WTC11 (cell line): ENCODE results near the gene NDUFS7. TPM values are rescaled to one million over a fixed set of nuclear protein-coding genes. Genes with fewer than 3 reads are reported as not detected.

ENCODE experiments used
- ATAC-seq: fragments of 200-7000 bp; cut with Tn5 transposase; 2 replicates; pipeline ENCODE4 v1.10.0; 2021; ENCODE audit warnings: mild to moderate bottlenecking, moderate library complexity
- CTCF ChIA-PET: fragments of 300-600 bp; sonication (Branson Sonifier 250); formaldehyde crosslinking; loops from one replicate; lab custom pipeline; 2021; ENCODE audit warnings: antibody characterized with exemption; lab: Charles Lee
- POLR2A ChIA-PET: fragments of 350-600 bp; sonication (Branson Sonifier 250); formaldehyde crosslinking; loops from one replicate; lab custom pipeline; 2021; ENCODE audit warnings: antibody characterized with exemption; lab: Charles Lee
- DNase-seq: peaks from one replicate; pipeline ENCODE4 v3.0.0; 2021; ENCODE audit warnings: low spot score
- H3K27ac Mint-ChIP-seq: 2 replicates; pipeline ENCODE4 v1.8.0; 2021; ENCODE audit warnings: mixed read lengths
- H3K27me3 Mint-ChIP-seq: 2 replicates; pipeline ENCODE4 v1.8.0; 2021; ENCODE audit warnings: low read depth, mild to moderate bottlenecking, moderate library complexity, mixed read lengths
- H3K36me3 Mint-ChIP-seq: 2 replicates; pipeline ENCODE4 v1.8.0; 2021; ENCODE audit warnings: mixed read lengths
- H3K4me1 Mint-ChIP-seq: 2 replicates; pipeline ENCODE4 v1.8.0; 2022; ENCODE audit warnings: mixed read lengths
- H3K4me3 Mint-ChIP-seq: 2 replicates; pipeline ENCODE4 v1.8.0; 2021; ENCODE audit warnings: mild to moderate bottlenecking, moderate library complexity, mixed read lengths
- H3K9me3 Mint-ChIP-seq: 2 replicates; pipeline ENCODE4 v1.8.0; 2021; ENCODE audit warnings: mixed read lengths
- AR ChIP-seq: fragments of 250-450 bp; sonication (Bioruptor Pico); IDR thresholded peaks from 2 replicates; pipeline ENCODE4 v1.9.0; 2021; ENCODE audit warnings: mild to moderate bottlenecking
- ATF6 ChIP-seq: sonication (generic); formaldehyde crosslinking; IDR thresholded peaks from 2 replicates; pipeline ENCODE4 v1.8.1; 2023; ENCODE audit warnings: mild to moderate bottlenecking, missing genetic modification reagents
- CBFB ChIP-seq: sonication (generic); formaldehyde crosslinking; IDR thresholded peaks from 2 replicates; pipeline ENCODE4 v1.8.1; 2022; ENCODE audit warnings: mild to moderate bottlenecking, low read depth, missing genetic modification reagents
- CREB1 ChIP-seq: sonication (generic); formaldehyde crosslinking; IDR thresholded peaks from 2 replicates; pipeline ENCODE4 v1.8.0; 2023; ENCODE audit warnings: mild to moderate bottlenecking, missing genetic modification reagents
- CREM ChIP-seq: sonication (generic); formaldehyde crosslinking; IDR thresholded peaks from 2 replicates; pipeline ENCODE4 v1.8.1; 2022; ENCODE audit warnings: mild to moderate bottlenecking, missing genetic modification reagents, moderate library complexity
- EMX1 ChIP-seq: fragments of 250-450 bp; sonication (Bioruptor Pico); IDR thresholded peaks from 2 replicates; pipeline ENCODE4 v1.8.0; 2021; ENCODE audit warnings: mild to moderate bottlenecking
- NFYB ChIP-seq: sonication (generic); formaldehyde crosslinking; conservative IDR thresholded peaks from 2 replicates; pipeline ENCODE4 v1.8.0; 2022; ENCODE audit warnings: low read depth, missing genetic modification reagents
- NR1H2 ChIP-seq: sonication (generic); formaldehyde crosslinking; IDR thresholded peaks from 2 replicates; pipeline ENCODE4 v1.9.0; 2021; ENCODE audit warnings: mild to moderate bottlenecking, moderate library complexity, missing genetic modification reagents
- NR2C2 ChIP-seq: sonication (generic); formaldehyde crosslinking; IDR thresholded peaks from 2 replicates; pipeline ENCODE4 v1.8.0; 2022; ENCODE audit warnings: mild to moderate bottlenecking, missing genetic modification reagents
- NR3C1 ChIP-seq: sonication (generic); formaldehyde crosslinking; conservative IDR thresholded peaks from 2 replicates; pipeline ENCODE4 v1.8.1; 2023; ENCODE audit warnings: low read depth, mild to moderate bottlenecking, missing genetic modification reagents
- OVOL2 ChIP-seq: fragments of 250-450 bp; sonication (Bioruptor Pico); IDR thresholded peaks from 2 replicates; pipeline ENCODE4 v1.9.0; 2021; ENCODE audit warnings: mild to moderate bottlenecking, borderline replicate concordance
- RELA ChIP-seq: sonication (generic); formaldehyde crosslinking; IDR thresholded peaks from 2 replicates; pipeline ENCODE4 v1.8.1; 2022; ENCODE audit warnings: missing genetic modification reagents, mild to moderate bottlenecking, borderline replicate concordance
- TEAD1 ChIP-seq: sonication (generic); formaldehyde crosslinking; IDR thresholded peaks from 2 replicates; pipeline ENCODE4 v1.8.0; 2022; ENCODE audit warnings: mild to moderate bottlenecking, missing genetic modification reagents
- TP53 ChIP-seq: sonication (generic); formaldehyde crosslinking; IDR thresholded peaks from 2 replicates; pipeline ENCODE4 v1.8.1; 2023; ENCODE audit warnings: mild to moderate bottlenecking, missing genetic modification reagents
- ZMAT4 ChIP-seq: fragments of 250-450 bp; sonication (Bioruptor Pico); IDR thresholded peaks from 2 replicates; pipeline ENCODE4 v1.9.0; 2021; ENCODE audit warnings: mild to moderate bottlenecking
- ZNF219 ChIP-seq: sonication (generic); formaldehyde crosslinking; IDR thresholded peaks from 2 replicates; pipeline ENCODE4 v1.8.0; 2023; ENCODE audit warnings: missing genetic modification reagents, mild to moderate bottlenecking, borderline replicate concordance
- ZNF281 ChIP-seq: sonication (generic); formaldehyde crosslinking; IDR thresholded peaks from 2 replicates; pipeline ENCODE4 v1.8.0; 2023; ENCODE audit warnings: mild to moderate bottlenecking, missing genetic modification reagents
- total RNA-seq: library from RNA; stranded (reverse); gene quantifications from 3 replicates; pipeline ENCODE4 v1.2.3, GENCODE V29; 2021
- TF ChIP-seq, protein P1 (sequence below): sonication (generic); formaldehyde crosslinking; IDR thresholded peaks from 2 replicates; pipeline ENCODE4 v1.8.1; 2022; ENCODE audit warnings: low read depth, mild to moderate bottlenecking, moderate library complexity, missing genetic modification reagents, borderline replicate concordance
- TF ChIP-seq, protein P2 (sequence below): sonication (generic); formaldehyde crosslinking; IDR thresholded peaks from 2 replicates; pipeline ENCODE4 v1.8.1; 2023; ENCODE audit warnings: mild to moderate bottlenecking, missing genetic modification reagents, borderline replicate concordance
- TF ChIP-seq, protein P3 (sequence below): sonication (generic); formaldehyde crosslinking; IDR thresholded peaks from 2 replicates; pipeline ENCODE4 v1.8.1; 2023; ENCODE audit warnings: mild to moderate bottlenecking, missing genetic modification reagents

NDUFS7 gene
- total RNA-seq, 1 experiment from 2014 or later: 136 TPM

DNA sequence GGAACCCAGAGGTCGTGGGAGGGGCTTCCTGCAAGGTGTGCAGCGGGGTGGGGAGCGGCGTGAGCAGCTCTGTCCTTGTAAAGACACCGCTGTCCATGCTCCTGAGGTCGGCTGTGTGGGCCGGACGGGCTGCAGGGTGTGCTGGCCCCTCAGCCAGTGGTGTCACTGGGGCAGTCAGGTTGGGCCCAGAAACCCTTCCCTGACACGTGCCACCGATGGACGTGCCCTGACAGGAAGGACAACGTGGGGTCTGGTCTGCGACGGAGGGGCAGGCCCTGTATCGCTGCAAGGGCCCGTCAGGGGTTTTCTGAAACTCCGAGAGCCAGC, 50.3 kb downstream of the NDUFS7 start (continued):
- TF ChIP-seq NR1H2 (CRISPR knock-in tag) (no peak), OVOL2 (CRISPR knock-in tag) (no peak)

- ChIA-PET CTCF (no interaction called here), POLR2A (no interaction called here)
- no peaks in the 10 kb centered on the region for H3K9me3 Mint-ChIP-seq
- peaks cover 3% of the 10 kb centered on the region for H3K4me1 Mint-ChIP-seq
- ATAC-seq (no peak), DNase-seq (no peak)
- no peak overlapping the region for H3K4me3 Mint-ChIP-seq
- H3K27me3 Mint-ChIP-seq: no peaks in the 10 kb centered on the region
- H3K27ac Mint-ChIP-seq: no peak overlapping the region
- TF ChIP-seq TEAD1 (CRISPR knock-in tag) (no peak), NFYB (CRISPR knock-in tag) (no peak), ZNF219 (CRISPR knock-in tag) (no peak), NR2C2 (no peak), EMX1 (CRISPR knock-in tag) (no peak), RELA (no peak), ZMAT4 (no peak), CREM (CRISPR knock-in tag) (no peak), NR3C1 (CRISPR knock-in tag) (no peak), AR (CRISPR knock-in tag) (no peak), CREB1 (CRISPR knock-in tag) (no peak), ATF6 (CRISPR knock-in tag) (no peak), NR1H2 (CRISPR knock-in tag) (no peak), TP53 (CRISPR knock-in tag) (no peak), CBFB (no peak), ZNF281 (CRISPR knock-in tag) (no peak)
- TF ChIP-seq, protein P1, sequence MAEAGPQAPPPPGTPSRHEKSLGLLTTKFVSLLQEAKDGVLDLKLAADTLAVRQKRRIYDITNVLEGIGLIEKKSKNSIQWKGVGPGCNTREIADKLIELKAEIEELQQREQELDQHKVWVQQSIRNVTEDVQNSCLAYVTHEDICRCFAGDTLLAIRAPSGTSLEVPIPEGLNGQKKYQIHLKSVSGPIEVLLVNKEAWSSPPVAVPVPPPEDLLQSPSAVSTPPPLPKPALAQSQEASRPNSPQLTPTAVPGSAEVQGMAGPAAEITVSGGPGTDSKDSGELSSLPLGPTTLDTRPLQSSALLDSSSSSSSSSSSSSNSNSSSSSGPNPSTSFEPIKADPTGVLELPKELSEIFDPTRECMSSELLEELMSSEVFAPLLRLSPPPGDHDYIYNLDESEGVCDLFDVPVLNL (CRISPR knock-in tag): no peak
- TF ChIP-seq, protein P2, sequence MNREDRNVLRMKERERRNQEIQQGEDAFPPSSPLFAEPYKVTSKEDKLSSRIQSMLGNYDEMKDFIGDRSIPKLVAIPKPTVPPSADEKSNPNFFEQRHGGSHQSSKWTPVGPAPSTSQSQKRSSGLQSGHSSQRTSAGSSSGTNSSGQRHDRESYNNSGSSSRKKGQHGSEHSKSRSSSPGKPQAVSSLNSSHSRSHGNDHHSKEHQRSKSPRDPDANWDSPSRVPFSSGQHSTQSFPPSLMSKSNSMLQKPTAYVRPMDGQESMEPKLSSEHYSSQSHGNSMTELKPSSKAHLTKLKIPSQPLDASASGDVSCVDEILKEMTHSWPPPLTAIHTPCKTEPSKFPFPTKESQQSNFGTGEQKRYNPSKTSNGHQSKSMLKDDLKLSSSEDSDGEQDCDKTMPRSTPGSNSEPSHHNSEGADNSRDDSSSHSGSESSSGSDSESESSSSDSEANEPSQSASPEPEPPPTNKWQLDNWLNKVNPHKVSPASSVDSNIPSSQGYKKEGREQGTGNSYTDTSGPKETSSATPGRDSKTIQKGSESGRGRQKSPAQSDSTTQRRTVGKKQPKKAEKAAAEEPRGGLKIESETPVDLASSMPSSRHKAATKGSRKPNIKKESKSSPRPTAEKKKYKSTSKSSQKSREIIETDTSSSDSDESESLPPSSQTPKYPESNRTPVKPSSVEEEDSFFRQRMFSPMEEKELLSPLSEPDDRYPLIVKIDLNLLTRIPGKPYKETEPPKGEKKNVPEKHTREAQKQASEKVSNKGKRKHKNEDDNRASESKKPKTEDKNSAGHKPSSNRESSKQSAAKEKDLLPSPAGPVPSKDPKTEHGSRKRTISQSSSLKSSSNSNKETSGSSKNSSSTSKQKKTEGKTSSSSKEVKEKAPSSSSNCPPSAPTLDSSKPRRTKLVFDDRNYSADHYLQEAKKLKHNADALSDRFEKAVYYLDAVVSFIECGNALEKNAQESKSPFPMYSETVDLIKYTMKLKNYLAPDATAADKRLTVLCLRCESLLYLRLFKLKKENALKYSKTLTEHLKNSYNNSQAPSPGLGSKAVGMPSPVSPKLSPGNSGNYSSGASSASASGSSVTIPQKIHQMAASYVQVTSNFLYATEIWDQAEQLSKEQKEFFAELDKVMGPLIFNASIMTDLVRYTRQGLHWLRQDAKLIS (CRISPR knock-in tag): no peak
- TF ChIP-seq, protein P3, sequence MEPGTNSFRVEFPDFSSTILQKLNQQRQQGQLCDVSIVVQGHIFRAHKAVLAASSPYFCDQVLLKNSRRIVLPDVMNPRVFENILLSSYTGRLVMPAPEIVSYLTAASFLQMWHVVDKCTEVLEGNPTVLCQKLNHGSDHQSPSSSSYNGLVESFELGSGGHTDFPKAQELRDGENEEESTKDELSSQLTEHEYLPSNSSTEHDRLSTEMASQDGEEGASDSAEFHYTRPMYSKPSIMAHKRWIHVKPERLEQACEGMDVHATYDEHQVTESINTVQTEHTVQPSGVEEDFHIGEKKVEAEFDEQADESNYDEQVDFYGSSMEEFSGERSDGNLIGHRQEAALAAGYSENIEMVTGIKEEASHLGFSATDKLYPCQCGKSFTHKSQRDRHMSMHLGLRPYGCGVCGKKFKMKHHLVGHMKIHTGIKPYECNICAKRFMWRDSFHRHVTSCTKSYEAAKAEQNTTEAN (CRISPR knock-in tag): no peak
- peaks cover 33% of the 10 kb centered on the region for H3K36me3 Mint-ChIP-seq
Measured at GRCh38 chr19:1434577-1435060, 50.9 kb downstream of the NDUFS7 start.
